Pancreas (tissue), 10 donors: Measurements from ENCODE around the gene FZD7. TPM values are rescaled to one million over a fixed set of nuclear protein-coding genes. Genes with fewer than 3 reads are reported as not detected.
A peak's percentile ranks its signal among the peaks of the same experiment; 100 is the strongest.

Source experiments
- ATAC-seq, 4 donors: fragments of 200-7000 bp; cut with Tn5 transposase; one replicate each; pipeline versions ENCODE4 v1.8.0 to v1.9.1; 2020; ENCODE audit warnings: mild to moderate bottlenecking in 4 of 4, moderate library complexity in 4 of 4
- DNase-seq, 6 donors: peaks; one replicate each; pipeline ENCODE4 v3.0.0-alpha.2; 2020
- FAIRE-seq: peaks from 2 replicates; lab custom pipeline; 2012; peaks lifted over from hg19 to GRCh38; lab: Jason Lieb, UNC
- H3K27ac ChIP-seq, 4 donors: fragments of 200-600 bp; sonication (generic); 1 replicate in 3 of 4; 2 replicates in 1 of 4; pipeline versions ENCODE4 v1.5.0 to v1.8.0; 2020
- H3K27me3 ChIP-seq, 4 donors: fragments of 200-600 bp; one replicate each; pipeline ENCODE4 v1.8.0; 2021
- H3K36me3 ChIP-seq, 3 donors: fragments of 200-600 bp; sonication (generic) in 1 of 3; one replicate each; pipeline versions ENCODE4 v1.5.0 to v1.8.0; 2020 to 2021
- H3K4me1 ChIP-seq, 3 donors: fragments of 200-600 bp; one replicate each; pipeline ENCODE4 v1.8.0; 2021
- H3K4me3 ChIP-seq, 4 donors: fragments of 200-600 bp; sonication (generic) in 2 of 4; one replicate each; pipeline versions ENCODE4 v1.5.0 to v1.8.0; 2020 to 2021
- H3K9me3 ChIP-seq, 4 donors: fragments of 200-600 bp; one replicate each; pipeline ENCODE4 v1.8.0; 2021
- WGBS, 2 donors: extraction: QIAGEN DNeasy Blood & Tissue Kit; methylation state at CpG; one replicate each; pipeline ENCODE4 v1.1.7; 2013; 5-methylcytosine and 5-hydroxymethylcytosine counted together
- intact Hi-C, 3 donors: fragments of 100-400 bp; cut with DNase I; formaldehyde crosslinking; loops; one replicate each; pipeline versions ENCODE4 v1.11.1 to v1.14.2; 2022
- polyA plus RNA-seq, 2 donors: library from polyadenylated mRNA; stranded (reverse); fragments of 200-250 nt; gene quantifications; one replicate each; pipeline ENCODE4 v1.2.3, GENCODE V29; 2013
- total RNA-seq, 6 donors: library from RNA; stranded (reverse); fragmentation: NEBNext Ultra II Directional in 4 of 6; extraction: Animal tissue kit (Norgen Biotek cat#: 25700) in 4 of 6; gene quantifications; one replicate each; pipeline versions ENCODE4 v1.2.1 to v1.2.4, GENCODE V29; 2021 to 2023
- TF ChIP-seq, protein P1 (sequence below), 4 donors: fragments of 200-600 bp; sonication (generic) in 3 of 4; IDR thresholded peaks; one replicate each; pipeline versions ENCODE4 v1.5.0 to v1.8.0; 2021; ENCODE audit warnings: antibody characterized with exemption in 4 of 4
- donor health status: healthy with polysubstance abuse.
- donor health status: DM: no; HTN: no; CAD: no; lungs with moderate emphysema.
- donor health status: DM: no; HTN: no; CAD: no.
- donor health status: control.
- donor health status: control.
- donor health status: Bipolar disorder and iron deficiency.
- donor health status: DM: yes; HTN: yes; CAD: no.
- donor health status: DM: no; HTN: no; CAD: no.
- donor health status: DM: no; HTN: no; CAD: no.
- donor health status: DM: yes; HTN: yes; CAD: no.

Gene FZD7
- total and polyA plus RNA-seq, 8 donors = 0.53 to 5.2 (median 1.1) TPM

DNA sequence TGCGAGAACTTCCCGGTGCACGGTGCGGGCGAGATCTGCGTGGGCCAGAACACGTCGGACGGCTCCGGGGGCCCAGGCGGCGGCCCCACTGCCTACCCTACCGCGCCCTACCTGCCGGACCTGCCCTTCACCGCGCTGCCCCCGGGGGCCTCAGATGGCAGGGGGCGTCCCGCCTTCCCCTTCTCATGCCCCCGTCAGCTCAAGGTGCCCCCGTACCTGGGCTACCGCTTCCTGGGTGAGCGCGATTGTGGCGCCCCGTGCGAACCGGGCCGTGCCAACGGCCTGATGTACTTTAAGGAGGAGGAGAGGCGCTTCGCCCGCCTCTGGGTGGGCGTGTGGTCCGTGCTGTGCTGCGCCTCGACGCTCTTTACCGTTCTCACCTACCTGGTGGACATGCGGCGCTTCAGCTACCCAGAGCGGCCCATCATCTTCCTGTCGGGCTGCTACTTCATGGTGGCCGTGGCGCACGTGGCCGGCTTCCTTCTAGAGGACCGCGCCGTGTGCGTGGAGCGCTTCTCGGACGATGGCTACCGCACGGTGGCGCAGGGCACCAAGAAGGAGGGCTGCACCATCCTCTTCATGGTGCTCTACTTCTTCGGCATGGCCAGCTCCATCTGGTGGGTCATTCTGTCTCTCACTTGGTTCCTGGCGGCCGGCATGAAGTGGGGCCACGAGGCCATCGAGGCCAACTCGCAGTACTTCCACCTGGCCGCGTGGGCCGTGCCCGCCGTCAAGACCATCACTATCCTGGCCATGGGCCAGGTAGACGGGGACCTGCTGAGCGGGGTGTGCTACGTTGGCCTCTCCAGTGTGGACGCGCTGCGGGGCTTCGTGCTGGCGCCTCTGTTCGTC is 1.7 kb downstream of the FZD7 start:
- intact Hi-C loops = no loop called here
- no peak for FAIRE-seq
- Histone ChIP-seq H3K9me3 (no peaks in the 10 kb centered on the region), H3K4me3 (peak overlapping the region; percentile 48 to 81 (median 66)), H3K4me1 (peaks cover 0 to 10% (median 8%) of the 10 kb centered on the region in 3 donors), H3K36me3 (no peaks in the 10 kb centered on the region), H3K27ac (no peak overlapping the region), H3K27me3 (peaks cover 0 to 7% (median 2%) of the 10 kb centered on the region in 4 donors)
- WGBS, 2 donors = 25 to 26% methylated on average over 78 of the region's 78 CpGs
- TF ChIP-seq, protein P1, sequence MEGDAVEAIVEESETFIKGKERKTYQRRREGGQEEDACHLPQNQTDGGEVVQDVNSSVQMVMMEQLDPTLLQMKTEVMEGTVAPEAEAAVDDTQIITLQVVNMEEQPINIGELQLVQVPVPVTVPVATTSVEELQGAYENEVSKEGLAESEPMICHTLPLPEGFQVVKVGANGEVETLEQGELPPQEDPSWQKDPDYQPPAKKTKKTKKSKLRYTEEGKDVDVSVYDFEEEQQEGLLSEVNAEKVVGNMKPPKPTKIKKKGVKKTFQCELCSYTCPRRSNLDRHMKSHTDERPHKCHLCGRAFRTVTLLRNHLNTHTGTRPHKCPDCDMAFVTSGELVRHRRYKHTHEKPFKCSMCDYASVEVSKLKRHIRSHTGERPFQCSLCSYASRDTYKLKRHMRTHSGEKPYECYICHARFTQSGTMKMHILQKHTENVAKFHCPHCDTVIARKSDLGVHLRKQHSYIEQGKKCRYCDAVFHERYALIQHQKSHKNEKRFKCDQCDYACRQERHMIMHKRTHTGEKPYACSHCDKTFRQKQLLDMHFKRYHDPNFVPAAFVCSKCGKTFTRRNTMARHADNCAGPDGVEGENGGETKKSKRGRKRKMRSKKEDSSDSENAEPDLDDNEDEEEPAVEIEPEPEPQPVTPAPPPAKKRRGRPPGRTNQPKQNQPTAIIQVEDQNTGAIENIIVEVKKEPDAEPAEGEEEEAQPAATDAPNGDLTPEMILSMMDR (IDR thresholded peaks at IDR 0.05) = no peak
- peak in 5 of 6 donors; percentile 12 to 82 (median 40) for DNase-seq
- ATAC-seq = no peak

DNA sequence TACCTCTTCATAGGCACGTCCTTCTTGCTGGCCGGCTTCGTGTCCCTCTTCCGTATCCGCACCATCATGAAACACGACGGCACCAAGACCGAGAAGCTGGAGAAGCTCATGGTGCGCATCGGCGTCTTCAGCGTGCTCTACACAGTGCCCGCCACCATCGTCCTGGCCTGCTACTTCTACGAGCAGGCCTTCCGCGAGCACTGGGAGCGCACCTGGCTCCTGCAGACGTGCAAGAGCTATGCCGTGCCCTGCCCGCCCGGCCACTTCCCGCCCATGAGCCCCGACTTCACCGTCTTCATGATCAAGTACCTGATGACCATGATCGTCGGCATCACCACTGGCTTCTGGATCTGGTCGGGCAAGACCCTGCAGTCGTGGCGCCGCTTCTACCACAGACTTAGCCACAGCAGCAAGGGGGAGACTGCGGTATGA is 2.3 kb downstream of the FZD7 start:
- peak overlapping the region in 1 of 4 donors; percentile 81 for H3K4me3 ChIP-seq
- no peak for ATAC-seq
- 80 to 87% methylated on average over 32 of the region's 32 CpGs for WGBS, 2 donors
- intact Hi-C loops = no loop called here
- H3K36me3 ChIP-seq = no peaks in the 10 kb centered on the region
- TF ChIP-seq, protein P1 (IDR thresholded peaks at IDR 0.05) = no peak
- peaks cover 0 to 10% (median 8%) of the 10 kb centered on the region in 3 donors for H3K4me1 ChIP-seq
- peaks cover 0 to 7% (median 2%) of the 10 kb centered on the region in 4 donors for H3K27me3 ChIP-seq
- H3K27ac ChIP-seq = no peak overlapping the region
- no peak for FAIRE-seq
- DNase-seq = peak in 2 of 6 donors; percentile 24 to 73
- H3K9me3 ChIP-seq = no peaks in the 10 kb centered on the region

DNA sequence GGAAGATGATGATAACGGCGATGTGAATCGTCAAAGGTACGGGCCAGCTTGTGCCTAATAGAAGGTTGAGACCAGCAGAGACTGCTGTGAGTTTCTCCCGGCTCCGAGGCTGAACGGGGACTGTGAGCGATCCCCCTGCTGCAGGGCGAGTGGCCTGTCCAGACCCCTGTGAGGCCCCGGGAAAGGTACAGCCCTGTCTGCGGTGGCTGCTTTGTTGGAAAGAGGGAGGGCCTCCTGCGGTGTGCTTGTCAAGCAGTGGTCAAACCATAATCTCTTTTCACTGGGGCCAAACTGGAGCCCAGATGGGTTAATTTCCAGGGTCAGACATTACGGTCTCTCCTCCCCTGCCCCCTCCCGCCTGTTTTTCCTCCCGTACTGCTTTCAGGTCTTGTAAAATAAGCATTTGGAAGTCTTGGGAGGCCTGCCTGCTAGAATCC is 3.0 kb downstream of the FZD7 start:
- Histone ChIP-seq H3K4me1 (peaks cover 0 to 10% (median 8%) of the 10 kb centered on the region in 3 donors), H3K36me3 (no peaks in the 10 kb centered on the region), H3K4me3 (no peak overlapping the region), H3K27ac (no peak overlapping the region), H3K9me3 (no peaks in the 10 kb centered on the region), H3K27me3 (peaks cover 0 to 7% (median 2%) of the 10 kb centered on the region in 4 donors)
- TF ChIP-seq, protein P1 (IDR thresholded peaks at IDR 0.05) = no peak
- DNase-seq (no peak), FAIRE-seq (no peak), ATAC-seq (no peak)
- intact Hi-C loops = no loop called here
- 75 to 87% methylated on average over 15 of the region's 15 CpGs for WGBS, 2 donors

DNA sequence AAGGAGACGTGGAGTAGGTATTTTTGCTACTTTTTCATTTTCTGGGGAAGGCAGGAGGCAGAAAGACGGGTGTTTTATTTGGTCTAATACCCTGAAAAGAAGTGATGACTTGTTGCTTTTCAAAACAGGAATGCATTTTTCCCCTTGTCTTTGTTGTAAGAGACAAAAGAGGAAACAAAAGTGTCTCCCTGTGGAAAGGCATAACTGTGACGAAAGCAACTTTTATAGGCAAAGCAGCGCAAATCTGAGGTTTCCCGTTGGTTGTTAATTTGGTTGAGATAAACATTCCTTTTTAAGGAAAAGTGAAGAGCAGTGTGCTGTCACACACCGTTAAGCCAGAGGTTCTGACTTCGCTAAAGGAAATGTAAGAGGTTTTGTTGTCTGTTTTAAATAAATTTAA is 3.4 kb downstream of the FZD7 start:
- intact Hi-C loops = no loop called here

More for the DNA sequence above, 3.4 kb downstream of the FZD7 start:
- FAIRE-seq = peak; percentile 20
- WGBS, 2 donors = 74 to 80% methylated on average over 7 of the region's 7 CpGs
- Histone ChIP-seq H3K4me1 (peaks cover 0 to 10% (median 8%) of the 10 kb centered on the region in 3 donors), H3K4me3 (no peak overlapping the region), H3K27me3 (peaks cover 0 to 7% (median 2%) of the 10 kb centered on the region in 4 donors), H3K9me3 (no peaks in the 10 kb centered on the region), H3K36me3 (no peaks in the 10 kb centered on the region), H3K27ac (no peak overlapping the region)
- no peak for ATAC-seq
- TF ChIP-seq, protein P1 (IDR thresholded peaks at IDR 0.05) = no peak
- no peak for DNase-seq
